A673 (cell line): ENCODE results near the gene SPPL2B.

Source experiments
- CTCF ChIP-seq: fragments of 300-800, 200-600 bp; sonication (generic); conservative IDR thresholded peaks from 2 replicates; pipeline ENCODE4 v1.5.1; 2017; ENCODE audit warnings: low read depth, mild to moderate bottlenecking, antibody characterized with exemption, low read length, moderate library complexity, mixed read lengths
- EZH2 ChIP-seq: fragments of 200-600 bp; sonication (generic); IDR thresholded peaks from 2 replicates; pipeline ENCODE4 v1.6.1; 2017; ENCODE audit warnings: borderline replicate concordance, low read depth, mild to moderate bottlenecking, mixed read lengths, antibody characterized with exemption, low read length; ENCODE audit not compliant: poor library complexity, severe bottlenecking

- TF ChIP-seq EZH2 (no peak), CTCF (no peak)
Measured at GRCh38 chr19:2340496-2341243, 12.2 kb downstream of the SPPL2B start.
